HG03066 (cell line): ENCODE results near the gene OLIG2.

Experiments
- ATAC-seq: cut with Tn5 transposase; IDR thresholded peaks from one replicate; pipeline ENCODE4 v1.9.1; 2021; ENCODE audit warnings: low read depth; ENCODE audit not compliant: unreplicated experiment

The OLIG2 gene

DNA sequence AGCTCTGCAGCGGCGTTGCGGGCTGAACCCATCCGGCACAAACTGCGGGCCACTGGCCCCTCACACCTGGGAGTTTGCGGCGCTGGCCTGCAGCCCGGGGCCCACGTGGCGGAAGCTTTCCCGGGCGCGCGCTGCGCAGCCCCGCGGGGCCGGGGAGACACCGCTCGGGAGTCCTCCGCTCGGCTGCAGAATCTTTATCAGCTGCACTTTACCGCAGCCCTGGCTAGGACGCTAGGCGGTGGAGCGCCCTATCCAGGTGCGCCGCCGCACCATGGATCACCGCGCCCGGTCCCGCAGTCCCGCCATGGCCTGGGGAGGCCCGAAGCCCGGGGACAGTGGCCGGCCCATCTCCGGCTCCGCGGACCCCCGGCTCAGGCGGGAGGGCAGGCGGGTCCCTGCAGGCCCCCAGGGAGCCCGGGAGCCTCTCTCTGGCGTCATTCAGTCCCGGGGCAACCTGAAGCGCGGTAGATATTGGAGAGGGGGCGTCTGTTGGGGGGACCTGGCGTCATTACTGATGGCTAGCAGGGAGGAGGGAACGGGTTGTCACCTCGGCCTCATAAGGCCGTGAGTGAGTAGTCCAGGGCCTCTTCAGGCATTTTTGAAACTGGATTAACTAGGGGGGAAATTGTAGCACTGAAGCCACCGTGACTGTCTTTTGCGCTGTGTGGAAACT, 5.7 kb upstream of the OLIG2 start:
- ATAC-seq = no peak

GRCh38 chr21:33020558-33021100, 5.1 kb upstream of the OLIG2 start:
- no peak for ATAC-seq

DNA sequence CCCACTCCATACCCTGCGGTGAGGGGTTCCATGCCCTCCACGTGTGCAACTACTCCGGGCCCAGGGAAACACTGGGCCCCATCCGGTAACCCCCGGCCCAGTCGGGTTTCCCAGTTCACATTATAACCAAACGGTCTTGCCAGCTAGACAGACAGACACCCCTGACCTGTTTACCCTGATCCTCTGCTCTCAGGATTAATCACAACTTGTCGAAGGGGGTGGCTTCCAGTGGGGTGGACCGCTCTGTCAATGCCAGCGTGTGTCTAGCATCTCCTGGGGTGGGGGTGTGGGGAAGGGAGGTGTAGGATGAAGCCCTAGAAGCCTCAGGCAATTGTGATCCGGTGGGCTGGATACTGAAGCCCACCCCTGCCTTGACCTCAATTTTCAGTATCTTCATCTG, 4.6 kb upstream of the OLIG2 start:
- ATAC-seq = no peak

DNA sequence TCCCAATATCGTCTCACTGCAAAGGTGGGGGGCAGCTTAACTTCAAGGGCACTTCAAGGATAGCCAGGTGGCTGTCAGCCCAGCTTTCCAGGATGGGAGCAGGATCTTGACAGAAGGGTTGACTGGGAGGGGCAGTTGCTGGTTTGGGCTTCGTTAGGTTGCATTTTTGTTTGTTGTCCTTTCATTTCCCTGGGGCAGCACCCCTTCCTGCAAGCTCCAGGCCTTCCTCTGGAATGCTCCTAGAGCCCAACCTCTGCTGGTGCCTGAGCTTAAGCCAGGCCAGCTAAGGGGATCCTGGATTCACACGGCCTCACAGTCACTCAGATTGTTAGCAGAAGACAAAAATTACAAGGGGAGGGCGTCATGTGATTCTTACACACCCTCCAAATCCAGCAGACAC, 4.1 kb upstream of the OLIG2 start:
- no peak for ATAC-seq

- no peak for ATAC-seq
These were observed 3.3 kb upstream of the OLIG2 start for GRCh38 chr21:33022489-33022827.

- no peak for ATAC-seq
These were observed 2.7 kb upstream of the OLIG2 start for GRCh38 chr21:33022828-33023573.

DNA sequence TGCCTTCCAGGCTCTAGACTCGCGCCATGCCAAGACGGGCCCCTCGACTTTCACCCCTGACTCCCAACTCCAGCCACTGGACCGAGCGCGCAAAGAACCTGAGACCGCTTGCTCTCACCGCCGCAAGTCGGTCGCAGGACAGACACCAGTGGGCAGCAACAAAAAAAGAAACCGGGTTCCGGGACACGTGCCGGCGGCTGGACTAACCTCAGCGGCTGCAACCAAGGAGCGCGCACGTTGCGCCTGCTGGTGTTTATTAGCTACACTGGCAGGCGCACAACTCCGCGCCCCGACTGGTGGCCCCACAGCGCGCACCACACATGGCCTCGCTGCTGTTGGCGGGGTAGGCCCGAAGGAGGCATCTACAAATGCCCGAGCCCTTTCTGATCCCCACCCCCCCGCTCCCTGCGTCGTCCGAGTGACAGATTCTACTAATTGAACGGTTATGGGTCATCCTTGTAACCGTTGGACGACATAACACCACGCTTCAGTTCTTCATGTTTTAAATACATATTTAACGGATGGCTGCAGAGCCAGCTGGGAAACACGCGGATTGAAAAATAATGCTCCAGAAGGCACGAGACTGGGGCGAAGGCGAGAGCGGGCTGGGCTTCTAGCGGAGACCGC, 2.0 kb upstream of the OLIG2 start:
- no peak for ATAC-seq

DNA sequence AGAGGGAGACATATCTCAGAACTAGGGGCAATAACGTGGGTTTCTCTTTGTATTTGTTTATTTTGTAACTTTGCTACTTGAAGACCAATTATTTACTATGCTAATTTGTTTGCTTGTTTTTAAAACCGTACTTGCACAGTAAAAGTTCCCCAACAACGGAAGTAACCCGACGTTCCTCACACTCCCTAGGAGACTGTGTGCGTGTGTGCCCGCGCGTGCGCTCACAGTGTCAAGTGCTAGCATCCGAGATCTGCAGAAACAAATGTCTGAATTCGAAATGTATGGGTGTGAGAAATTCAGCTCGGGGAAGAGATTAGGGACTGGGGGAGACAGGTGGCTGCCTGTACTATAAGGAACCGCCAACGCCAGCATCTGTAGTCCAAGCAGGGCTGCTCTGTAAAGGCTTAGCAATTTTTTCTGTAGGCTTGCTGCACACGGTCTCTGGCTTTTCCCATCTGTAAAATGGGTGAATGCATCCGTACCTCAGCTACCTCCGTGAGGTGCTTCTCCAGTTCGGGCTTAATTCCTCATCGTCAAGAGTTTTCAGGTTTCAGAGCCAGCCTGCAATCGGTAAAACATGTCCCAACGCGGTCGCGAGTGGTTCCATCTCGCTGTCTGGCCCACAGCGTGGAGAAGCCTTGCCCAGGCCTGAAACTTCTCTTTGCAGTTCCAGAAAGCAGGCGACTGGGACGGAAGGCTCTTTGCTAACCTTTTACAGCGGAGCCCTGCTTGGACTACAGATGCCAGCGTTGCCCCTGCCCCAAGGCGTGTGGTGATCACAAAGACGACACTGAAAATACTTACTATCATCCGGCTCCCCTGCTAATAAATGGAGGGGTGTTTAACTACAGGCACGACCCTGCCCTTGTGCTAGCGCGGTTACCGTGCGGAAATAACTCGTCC, 1.3 kb upstream of the OLIG2 start:
- ATAC-seq = no peak

- ATAC-seq = no peak
These were observed 638 bp upstream of the OLIG2 start for GRCh38 chr21:33025106-33025488.

DNA sequence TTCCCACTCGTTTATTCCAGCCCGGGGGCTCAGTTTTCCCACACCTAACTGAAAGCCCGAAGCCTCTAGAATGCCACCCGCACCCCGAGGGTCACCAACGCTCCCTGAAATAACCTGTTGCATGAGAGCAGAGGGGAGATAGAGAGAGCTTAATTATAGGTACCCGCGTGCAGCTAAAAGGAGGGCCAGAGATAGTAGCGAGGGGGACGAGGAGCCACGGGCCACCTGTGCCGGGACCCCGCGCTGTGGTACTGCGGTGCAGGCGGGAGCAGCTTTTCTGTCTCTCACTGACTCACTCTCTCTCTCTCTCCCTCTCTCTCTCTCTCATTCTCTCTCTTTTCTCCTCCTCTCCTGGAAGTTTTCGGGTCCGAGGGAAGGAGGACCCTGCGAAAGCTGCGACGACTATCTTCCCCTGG, 716 bp downstream of the OLIG2 start:
- ATAC-seq = no peak

DNA sequence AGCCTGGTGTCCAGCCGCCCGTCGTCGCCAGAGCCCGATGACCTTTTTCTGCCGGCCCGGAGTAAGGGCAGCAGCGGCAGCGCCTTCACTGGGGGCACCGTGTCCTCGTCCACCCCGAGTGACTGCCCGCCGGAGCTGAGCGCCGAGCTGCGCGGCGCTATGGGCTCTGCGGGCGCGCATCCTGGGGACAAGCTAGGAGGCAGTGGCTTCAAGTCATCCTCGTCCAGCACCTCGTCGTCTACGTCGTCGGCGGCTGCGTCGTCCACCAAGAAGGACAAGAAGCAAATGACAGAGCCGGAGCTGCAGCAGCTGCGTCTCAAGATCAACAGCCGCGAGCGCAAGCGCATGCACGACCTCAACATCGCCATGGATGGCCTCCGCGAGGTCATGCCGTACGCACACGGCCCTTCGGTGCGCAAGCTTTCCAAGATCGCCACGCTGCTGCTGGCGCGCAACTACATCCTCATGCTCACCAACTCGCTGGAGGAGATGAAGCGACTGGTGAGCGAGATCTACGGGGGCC, 1.2 kb downstream of the OLIG2 start:
- no peak for ATAC-seq

DNA sequence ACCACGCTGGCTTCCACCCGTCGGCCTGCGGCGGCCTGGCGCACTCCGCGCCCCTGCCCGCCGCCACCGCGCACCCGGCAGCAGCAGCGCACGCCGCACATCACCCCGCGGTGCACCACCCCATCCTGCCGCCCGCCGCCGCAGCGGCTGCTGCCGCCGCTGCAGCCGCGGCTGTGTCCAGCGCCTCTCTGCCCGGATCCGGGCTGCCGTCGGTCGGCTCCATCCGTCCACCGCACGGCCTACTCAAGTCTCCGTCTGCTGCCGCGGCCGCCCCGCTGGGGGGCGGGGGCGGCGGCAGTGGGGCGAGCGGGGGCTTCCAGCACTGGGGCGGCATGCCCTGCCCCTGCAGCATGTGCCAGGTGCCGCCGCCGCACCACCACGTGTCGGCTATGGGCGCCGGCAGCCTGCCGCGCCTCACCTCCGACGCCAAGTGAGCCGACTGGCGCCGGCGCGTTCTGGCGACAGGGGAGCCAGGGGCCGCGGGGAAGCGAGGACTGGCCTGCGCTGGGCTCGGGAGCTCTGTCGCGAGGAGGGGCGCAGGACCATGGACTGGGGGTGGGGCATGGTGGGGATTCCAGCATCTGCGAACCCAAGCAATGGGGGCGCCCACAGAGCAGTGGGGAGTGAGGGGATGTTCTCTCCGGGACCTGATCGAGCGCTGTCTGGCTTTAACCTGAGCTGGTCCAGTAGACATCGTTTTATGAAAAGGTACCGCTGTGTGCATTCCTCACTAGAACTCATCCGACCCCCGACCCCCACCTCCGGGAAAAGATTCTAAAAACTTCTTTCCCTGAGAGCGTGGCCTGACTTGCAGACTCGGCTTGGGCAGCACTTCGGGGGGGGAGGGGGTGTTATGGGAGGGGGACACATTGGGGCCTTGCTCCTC, 1.9 kb downstream of the OLIG2 start:
- no peak for ATAC-seq

DNA sequence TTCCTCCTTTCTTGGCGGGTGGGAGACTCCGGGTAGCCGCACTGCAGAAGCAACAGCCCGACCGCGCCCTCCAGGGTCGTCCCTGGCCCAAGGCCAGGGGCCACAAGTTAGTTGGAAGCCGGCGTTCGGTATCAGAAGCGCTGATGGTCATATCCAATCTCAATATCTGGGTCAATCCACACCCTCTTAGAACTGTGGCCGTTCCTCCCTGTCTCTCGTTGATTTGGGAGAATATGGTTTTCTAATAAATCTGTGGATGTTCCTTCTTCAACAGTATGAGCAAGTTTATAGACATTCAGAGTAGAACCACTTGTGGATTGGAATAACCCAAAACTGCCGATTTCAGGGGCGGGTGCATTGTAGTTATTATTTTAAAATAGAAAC, 2.5 kb downstream of the OLIG2 start:
- ATAC-seq = no peak

DNA sequence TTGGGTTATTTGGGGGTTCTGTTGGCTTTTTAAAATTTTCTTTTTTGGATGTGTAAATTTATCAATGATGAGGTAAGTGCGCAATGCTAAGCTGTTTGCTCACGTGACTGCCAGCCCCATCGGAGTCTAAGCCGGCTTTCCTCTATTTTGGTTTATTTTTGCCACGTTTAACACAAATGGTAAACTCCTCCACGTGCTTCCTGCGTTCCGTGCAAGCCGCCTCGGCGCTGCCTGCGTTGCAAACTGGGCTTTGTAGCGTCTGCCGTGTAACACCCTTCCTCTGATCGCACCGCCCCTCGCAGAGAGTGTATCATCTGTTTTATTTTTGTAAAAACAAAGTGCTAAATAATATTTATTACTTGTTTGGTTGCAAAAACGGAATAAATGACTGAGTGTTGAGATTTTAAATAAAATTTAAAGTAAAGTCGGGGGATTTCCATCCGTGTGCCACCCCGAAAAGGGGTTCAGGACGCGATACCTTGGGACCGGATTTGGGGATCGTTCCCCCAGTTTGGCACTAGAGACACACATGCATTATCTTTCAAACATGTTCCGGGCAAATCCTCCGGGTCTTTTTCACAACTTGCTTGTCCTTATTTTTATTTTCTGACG, 3.1 kb downstream of the OLIG2 start:
- ATAC-seq = no peak

DNA sequence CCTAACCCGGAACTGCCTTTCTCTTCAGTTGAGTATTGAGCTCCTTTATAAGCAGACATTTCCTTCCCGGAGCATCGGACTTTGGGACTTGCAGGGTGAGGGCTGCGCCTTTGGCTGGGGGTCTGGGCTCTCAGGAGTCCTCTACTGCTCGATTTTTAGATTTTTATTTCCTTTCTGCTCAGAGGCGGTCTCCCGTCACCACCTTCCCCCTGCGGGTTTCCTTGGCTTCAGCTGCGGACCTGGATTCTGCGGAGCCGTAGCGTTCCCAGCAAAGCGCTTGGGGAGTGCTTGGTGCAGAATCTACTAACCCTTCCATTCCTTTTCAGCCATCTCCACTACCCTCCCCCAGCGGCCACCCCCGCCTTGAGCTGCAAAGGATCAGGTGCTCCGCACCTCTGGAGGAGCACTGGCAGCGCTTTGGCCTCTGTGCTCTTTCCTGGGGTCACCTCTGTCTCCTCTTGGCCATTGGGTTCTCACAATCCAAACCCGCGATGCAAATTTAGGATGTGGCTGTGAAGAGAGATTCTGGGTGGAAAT, 3.7 kb downstream of the OLIG2 start:
- ATAC-seq = no peak

DNA sequence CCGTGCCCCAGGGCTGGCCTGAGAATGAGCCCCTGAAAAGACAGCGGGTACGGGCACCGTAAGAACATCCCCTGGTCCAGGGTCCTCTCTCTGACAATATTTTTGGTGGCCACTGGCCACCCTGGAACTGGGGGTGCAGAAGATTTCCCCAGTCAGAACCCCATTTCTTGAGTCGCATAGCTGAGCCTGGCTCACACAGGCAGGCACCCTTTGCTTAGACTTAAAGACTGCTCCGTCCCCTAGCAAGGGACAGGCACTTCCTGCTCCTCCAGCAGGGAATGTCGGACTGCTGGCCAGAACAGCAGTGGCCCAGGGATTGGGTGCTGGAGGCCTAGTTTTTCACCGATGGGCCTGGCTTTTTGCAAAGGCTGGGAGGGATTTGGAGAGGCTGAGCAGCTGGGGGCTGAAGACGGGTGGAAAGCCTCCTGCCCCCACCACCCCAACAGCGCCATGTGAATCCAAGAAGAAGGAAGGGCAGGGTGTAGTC, 4.3 kb downstream of the OLIG2 start:
- no peak for ATAC-seq

DNA sequence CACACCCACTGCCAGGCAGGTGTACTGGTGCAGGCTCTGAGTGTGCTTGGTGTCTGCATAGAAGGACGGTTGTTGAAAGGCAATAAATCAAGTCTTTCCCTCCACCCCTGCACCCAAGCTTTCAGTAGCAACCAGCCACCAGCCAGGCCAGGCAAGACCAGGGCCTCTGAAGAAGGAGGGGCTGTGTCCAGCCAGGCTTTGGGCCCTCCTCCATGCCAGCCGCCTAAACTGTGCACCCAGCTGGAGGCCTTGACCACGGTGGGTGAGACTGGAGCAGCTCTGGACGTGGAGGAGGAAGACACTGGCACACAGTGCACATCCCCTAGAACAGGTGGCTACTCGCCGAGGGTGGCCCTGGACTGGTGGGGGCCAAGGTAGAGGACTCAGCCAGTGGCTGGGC, 4.9 kb downstream of the OLIG2 start:
- no peak for ATAC-seq

- ATAC-seq = no peak
These were observed 5.6 kb downstream of the OLIG2 start for GRCh38 chr21:33031152-33031911.
